Suprapubic skin (tissue), 4 donors: ENCODE results near the gene SPINK5.

Source experiments
- POLR2A ChIP-seq, 2 donors: fragments of 450-650 bp; IDR thresholded peaks; one replicate each; pipeline ENCODE4 v1.6.1; 2017; ENCODE audit warnings: antibody characterized with exemption in 2 of 2, mild to moderate bottlenecking in 2 of 2, moderate library complexity in 2 of 2
- POLR2AphosphoS5 ChIP-seq, 3 donors: sonication (generic); formaldehyde crosslinking; IDR thresholded peaks; one replicate each; pipeline ENCODE4 v1.6.1; 2017; ENCODE audit warnings: antibody characterized with exemption in 3 of 3
- TF ChIP-seq, protein P1 (sequence below), 2 donors: fragments of 200-600 bp in 1 of 2; fragments of 450-650 bp in 1 of 2; sonication (generic) in 1 of 2; IDR thresholded peaks; one replicate each; pipeline ENCODE4 v1.5.1; 2016 to 2019; ENCODE audit warnings: antibody characterized with exemption in 2 of 2, mild to moderate bottlenecking in 1 of 2, moderate library complexity in 1 of 2

DNA sequence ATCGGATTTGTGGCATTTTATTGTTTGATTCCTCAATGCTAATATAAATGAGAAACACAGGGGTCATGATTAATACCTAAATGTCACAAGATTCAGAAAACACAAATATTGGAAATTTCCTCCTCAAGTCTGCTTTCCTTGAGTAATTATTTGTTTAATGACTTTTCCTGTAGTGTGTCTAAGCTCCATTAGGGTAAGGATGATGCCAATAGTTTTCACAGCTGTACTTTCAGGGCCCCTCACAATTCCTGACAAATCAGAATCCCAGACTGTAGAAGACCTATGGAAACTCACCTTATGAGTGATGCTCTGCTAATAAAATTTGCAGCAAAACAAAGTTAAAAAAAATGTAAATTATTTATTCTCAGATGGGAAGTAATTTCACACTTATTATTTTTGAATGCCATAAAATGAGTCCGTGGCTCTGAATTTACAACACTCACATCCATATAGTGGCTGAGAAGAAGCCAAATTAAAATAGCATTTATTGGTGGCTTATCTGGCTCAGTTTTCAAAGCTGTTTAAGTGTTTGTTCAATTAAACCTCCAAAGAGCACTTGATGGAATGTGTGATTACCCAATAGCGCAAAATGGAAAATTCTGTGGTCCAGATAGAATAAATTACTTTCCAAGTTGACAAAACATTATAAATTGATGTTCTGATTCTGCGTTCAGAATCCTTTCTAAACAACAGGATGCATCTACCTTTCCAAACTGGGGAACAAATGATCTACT, 102.9 kb downstream of the SPINK5 start:
- TF ChIP-seq, protein P1, sequence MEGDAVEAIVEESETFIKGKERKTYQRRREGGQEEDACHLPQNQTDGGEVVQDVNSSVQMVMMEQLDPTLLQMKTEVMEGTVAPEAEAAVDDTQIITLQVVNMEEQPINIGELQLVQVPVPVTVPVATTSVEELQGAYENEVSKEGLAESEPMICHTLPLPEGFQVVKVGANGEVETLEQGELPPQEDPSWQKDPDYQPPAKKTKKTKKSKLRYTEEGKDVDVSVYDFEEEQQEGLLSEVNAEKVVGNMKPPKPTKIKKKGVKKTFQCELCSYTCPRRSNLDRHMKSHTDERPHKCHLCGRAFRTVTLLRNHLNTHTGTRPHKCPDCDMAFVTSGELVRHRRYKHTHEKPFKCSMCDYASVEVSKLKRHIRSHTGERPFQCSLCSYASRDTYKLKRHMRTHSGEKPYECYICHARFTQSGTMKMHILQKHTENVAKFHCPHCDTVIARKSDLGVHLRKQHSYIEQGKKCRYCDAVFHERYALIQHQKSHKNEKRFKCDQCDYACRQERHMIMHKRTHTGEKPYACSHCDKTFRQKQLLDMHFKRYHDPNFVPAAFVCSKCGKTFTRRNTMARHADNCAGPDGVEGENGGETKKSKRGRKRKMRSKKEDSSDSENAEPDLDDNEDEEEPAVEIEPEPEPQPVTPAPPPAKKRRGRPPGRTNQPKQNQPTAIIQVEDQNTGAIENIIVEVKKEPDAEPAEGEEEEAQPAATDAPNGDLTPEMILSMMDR (IDR thresholded peaks at IDR 0.05) = no peak
- no peak for TF ChIP-seq POLR2A (IDR thresholded peaks at IDR 0.05)
- TF ChIP-seq POLR2AphosphoS5 (IDR thresholded peaks at IDR 0.05) = no peak
